DOHH2 (cell line): ENCODE measurements around the gene TAF4.

Experiments used
- EZH2phosphoT487 ChIP-seq: fragments of 200-600 bp; sonication (generic); IDR thresholded peaks from 2 replicates; pipeline ENCODE4 v1.6.1; 2017; ENCODE audit warnings: borderline replicate concordance, mild to moderate bottlenecking, antibody characterized with exemption, low read length, moderate library complexity, mixed read lengths
- TF ChIP-seq, protein P1 (sequence below): fragments of 200-600 bp; sonication (generic); IDR thresholded peaks from one replicate; pipeline ENCODE4 v1.5.1; 2014; ENCODE audit warnings: antibody characterized with exemption, mild to moderate bottlenecking, low read depth, low read length; ENCODE audit not compliant: poor library complexity, severe bottlenecking

DNA sequence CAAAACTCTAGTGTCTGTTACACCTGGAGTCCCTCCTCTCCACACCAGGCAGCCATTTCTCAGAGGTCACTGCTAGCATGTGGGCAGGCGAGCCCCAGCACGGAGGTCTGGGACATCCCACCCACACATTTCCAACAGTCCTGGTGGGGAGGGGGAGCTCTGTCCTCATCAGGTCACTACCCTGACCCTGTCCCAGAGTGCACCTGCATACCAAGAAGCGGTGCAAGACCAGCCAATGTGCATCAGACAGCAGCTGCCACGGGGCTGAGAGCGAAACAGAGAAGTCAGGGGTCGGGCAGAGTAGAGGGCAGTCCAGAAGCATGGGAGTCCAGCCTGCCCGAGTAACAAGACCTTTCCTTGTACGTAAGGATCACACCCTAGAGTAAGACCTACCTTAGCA, 71.1 kb downstream of the TAF4 start:
- TF ChIP-seq, protein P1, sequence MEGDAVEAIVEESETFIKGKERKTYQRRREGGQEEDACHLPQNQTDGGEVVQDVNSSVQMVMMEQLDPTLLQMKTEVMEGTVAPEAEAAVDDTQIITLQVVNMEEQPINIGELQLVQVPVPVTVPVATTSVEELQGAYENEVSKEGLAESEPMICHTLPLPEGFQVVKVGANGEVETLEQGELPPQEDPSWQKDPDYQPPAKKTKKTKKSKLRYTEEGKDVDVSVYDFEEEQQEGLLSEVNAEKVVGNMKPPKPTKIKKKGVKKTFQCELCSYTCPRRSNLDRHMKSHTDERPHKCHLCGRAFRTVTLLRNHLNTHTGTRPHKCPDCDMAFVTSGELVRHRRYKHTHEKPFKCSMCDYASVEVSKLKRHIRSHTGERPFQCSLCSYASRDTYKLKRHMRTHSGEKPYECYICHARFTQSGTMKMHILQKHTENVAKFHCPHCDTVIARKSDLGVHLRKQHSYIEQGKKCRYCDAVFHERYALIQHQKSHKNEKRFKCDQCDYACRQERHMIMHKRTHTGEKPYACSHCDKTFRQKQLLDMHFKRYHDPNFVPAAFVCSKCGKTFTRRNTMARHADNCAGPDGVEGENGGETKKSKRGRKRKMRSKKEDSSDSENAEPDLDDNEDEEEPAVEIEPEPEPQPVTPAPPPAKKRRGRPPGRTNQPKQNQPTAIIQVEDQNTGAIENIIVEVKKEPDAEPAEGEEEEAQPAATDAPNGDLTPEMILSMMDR, result no peak
- no peak for TF ChIP-seq EZH2phosphoT487
